OCI-LY1 (cell line): ENCODE data around the gene LDLRAD4.

Experiments
- H2AFZ ChIP-seq: fragments of 200-600 bp; sonication (generic), shearing (Covaris generic); 2 replicates; pipeline ENCODE4 v1.6.0; 2014; ENCODE audit warnings: antibody characterized with exemption, mild to moderate bottlenecking, low read length
- H3F3A ChIP-seq: fragments of 200-600 bp; sonication (generic), shearing (Covaris generic); 2 replicates; pipeline ENCODE4 v1.6.0; 2014; ENCODE audit warnings: mild to moderate bottlenecking, antibody characterized with exemption, low read length, moderate library complexity; ENCODE audit not compliant: insufficient read depth
- H3K27ac ChIP-seq: fragments of 200-600 bp; sonication (generic); 2 replicates; pipeline ENCODE4 v1.5.1; 2014; ENCODE audit warnings: low read length, mixed run types, mild to moderate bottlenecking, low read depth; ENCODE audit not compliant: poor library complexity, severe bottlenecking
- H3K27me3 ChIP-seq: fragments of 200-600 bp; sonication (generic); 2 replicates; pipeline ENCODE4 v1.6.0; 2014; ENCODE audit warnings: antibody characterized with exemption, mild to moderate bottlenecking, low read length, moderate library complexity; ENCODE audit not compliant: insufficient read depth
- H3K36me3 ChIP-seq: fragments of 200-600 bp; sonication (generic); 2 replicates; pipeline ENCODE4 v1.6.1; 2014; ENCODE audit warnings: mild to moderate bottlenecking, antibody characterized with exemption, low read length, moderate library complexity, mixed read lengths; ENCODE audit not compliant: insufficient read depth
- H3K4me1 ChIP-seq: fragments of 200-600 bp; sonication (generic); 2 replicates; pipeline ENCODE4 v1.5.1; 2014; ENCODE audit warnings: mild to moderate bottlenecking, low read length, moderate library complexity; ENCODE audit not compliant: insufficient read depth, severe bottlenecking
- H3K4me2 ChIP-seq: fragments of 200-600 bp; sonication (generic), shearing (Covaris generic); 2 replicates; pipeline ENCODE4 v1.6.1; 2014; ENCODE audit warnings: low read length
- H3K4me3 ChIP-seq: fragments of 200-600 bp; sonication (generic); 2 replicates; pipeline ENCODE4 v1.5.1; 2014; ENCODE audit warnings: low read length, low read depth, mild to moderate bottlenecking, mixed read lengths; ENCODE audit not compliant: poor library complexity, severe bottlenecking
- H3K79me2 ChIP-seq: fragments of 200-600 bp; shearing (Covaris generic); 2 replicates; pipeline ENCODE4 v1.6.1; 2016; ENCODE audit warnings: mixed run types, low read length, mixed read lengths; ENCODE audit not compliant: insufficient read depth
- H3K9ac ChIP-seq: fragments of 200-600 bp; sonication (generic), shearing (Covaris generic); 2 replicates; pipeline ENCODE4 v1.6.1; 2014; ENCODE audit warnings: mild to moderate bottlenecking, low read length, mixed read lengths
- H3K9me2 ChIP-seq: fragments of 200-600 bp; sonication (generic), shearing (Covaris generic); 2 replicates; pipeline ENCODE4 v1.6.1; 2014; ENCODE audit warnings: low read depth, mild to moderate bottlenecking, low read length, mixed read lengths
- H3K9me3 ChIP-seq: fragments of 200-600 bp; shearing (Covaris generic); 2 replicates; pipeline ENCODE4 v1.6.1; 2014; ENCODE audit warnings: low read length, mixed read lengths
- H4K20me1 ChIP-seq: fragments of 200-600 bp; sonication (generic), shearing (Covaris generic); 2 replicates; pipeline ENCODE4 v1.6.0; 2016; ENCODE audit warnings: mild to moderate bottlenecking, low read length; ENCODE audit not compliant: insufficient read depth
- CTCF ChIP-seq: fragments of 200-600 bp; sonication (generic), shearing (Covaris generic); IDR thresholded peaks from 2 replicates; pipeline ENCODE4 v1.5.1; 2017; ENCODE audit warnings: mild to moderate bottlenecking, antibody characterized with exemption, low read length, moderate library complexity, mixed read lengths
- EZH2 ChIP-seq: fragments of 200-600 bp; sonication (generic), shearing (Covaris generic); IDR thresholded peaks from 2 replicates; pipeline ENCODE4 v1.8.0; 2017; ENCODE audit warnings: borderline replicate concordance, mixed run types, mild to moderate bottlenecking, antibody characterized with exemption, low read length, moderate library complexity, mixed read lengths

The LDLRAD4 gene

GRCh38 chr18:13553449-13553848 is 334.9 kb downstream of the LDLRAD4 start:
- Histone ChIP-seq H3K4me3 (no peak overlapping the region), H4K20me1 (no peaks in the 10 kb centered on the region), H3K9ac (no peak overlapping the region), H3K9me2 (no peaks in the 10 kb centered on the region), H3K27me3 (peaks cover 4% of the 10 kb centered on the region; the same call in 1 of the 2 replicates), H2AFZ (no peak overlapping the region), H3K4me2 (no peak overlapping the region), H3K27ac (no peak overlapping the region), H3K9me3 (no peaks in the 10 kb centered on the region; the same call in 1 of the 2 replicates), H3K36me3 (no peaks in the 10 kb centered on the region; the same call in 1 of the 2 replicates), H3F3A (no peaks in the 10 kb centered on the region), H3K4me1 (peaks cover 21% of the 10 kb centered on the region), H3K79me2 (no peaks in the 10 kb centered on the region)
- TF ChIP-seq CTCF: no peak

GRCh38 chr18:13555192-13555591 is 336.6 kb downstream of the LDLRAD4 start:
- no peak overlapping the region for H3K9ac ChIP-seq
- no peak for TF ChIP-seq EZH2
- no peak for TF ChIP-seq CTCF
- H3K27me3 ChIP-seq: peaks cover 4% of the 10 kb centered on the region; the same call in 1 of the 2 replicates
- H3K4me3 ChIP-seq: no peak overlapping the region
- H3K9me2 ChIP-seq: no peaks in the 10 kb centered on the region
- no peaks in the 10 kb centered on the region for H3F3A ChIP-seq
- H3K27ac ChIP-seq: no peak overlapping the region
- no peak overlapping the region for H2AFZ ChIP-seq
- no peaks in the 10 kb centered on the region for H3K79me2 ChIP-seq
- H3K9me3 ChIP-seq: no peaks in the 10 kb centered on the region
- peaks cover 23% of the 10 kb centered on the region for H3K4me1 ChIP-seq
- H4K20me1 ChIP-seq: no peaks in the 10 kb centered on the region
- H3K36me3 ChIP-seq: no peaks in the 10 kb centered on the region; the same call in 1 of the 2 replicates
- H3K4me2 ChIP-seq: no peak overlapping the region

GRCh38 chr18:13555865-13556264 is 337.3 kb downstream of the LDLRAD4 start:
- Histone ChIP-seq H3K4me2 (no peak overlapping the region), H3K9ac (no peak overlapping the region), H3K27me3 (peaks cover 4% of the 10 kb centered on the region; the same call in 1 of the 2 replicates), H3K27ac (no peak overlapping the region), H3K4me3 (no peak overlapping the region), H3K9me3 (no peaks in the 10 kb centered on the region), H3K9me2 (no peaks in the 10 kb centered on the region), H3K4me1 (peaks cover 29% of the 10 kb centered on the region), H3K79me2 (no peaks in the 10 kb centered on the region), H3K36me3 (no peaks in the 10 kb centered on the region; the same call in 1 of the 2 replicates), H3F3A (no peaks in the 10 kb centered on the region; the same call in 1 of the 2 replicates), H4K20me1 (no peaks in the 10 kb centered on the region), H2AFZ (no peak overlapping the region)
- TF ChIP-seq EZH2 (no peak), CTCF (no peak)
